HG03196 (cell line): Measurements from ENCODE around the gene MAPK1.
"Not testable (repeated sequence)": the region's sequence is repeated elsewhere in the genome, so short reads cannot be mapped to it uniquely, and the experiment has no call there.

Experiments used
- ATAC-seq: cut with Tn5 transposase; IDR thresholded peaks from one replicate; pipeline ENCODE4 v1.9.1; 2021; ENCODE audit not compliant: unreplicated experiment

Gene MAPK1

GRCh38 chr22:21730535-21731308, 136.7 kb downstream of the MAPK1 start:
- no peak for ATAC-seq

- ATAC-seq: not testable (repeated sequence)
Measured at GRCh38 chr22:21729184-21729583, 138.3 kb downstream of the MAPK1 start.

- no peak for ATAC-seq
Measured at GRCh38 chr22:21728270-21728669, 139.2 kb downstream of the MAPK1 start.

- ATAC-seq: no peak
Measured at GRCh38 chr22:21727768-21728167, 139.7 kb downstream of the MAPK1 start.

GRCh38 chr22:21727159-21727558, 140.3 kb downstream of the MAPK1 start:
- ATAC-seq: no peak

- ATAC-seq: no peak
Measured at GRCh38 chr22:21726650-21727049, 140.8 kb downstream of the MAPK1 start.

GRCh38 chr22:21725956-21726649, 141.3 kb downstream of the MAPK1 start:
- ATAC-seq: no peak

GRCh38 chr22:21724496-21724895, 142.9 kb downstream of the MAPK1 start:
- ATAC-seq: not testable (repeated sequence)

- ATAC-seq: not testable (repeated sequence)
Measured at GRCh38 chr22:21721195-21721852, 146.1 kb downstream of the MAPK1 start.

GRCh38 chr22:21720191-21720859, 147.1 kb downstream of the MAPK1 start:
- ATAC-seq: not testable (repeated sequence)

- ATAC-seq: no peak
Measured at GRCh38 chr22:21719024-21719423, 148.4 kb downstream of the MAPK1 start.

GRCh38 chr22:21718499-21718898, 148.9 kb downstream of the MAPK1 start:
- no peak for ATAC-seq

- not testable (repeated sequence) for ATAC-seq
Measured at GRCh38 chr22:21716395-21717122, 150.9 kb downstream of the MAPK1 start.

GRCh38 chr22:21714786-21715185, 152.7 kb downstream of the MAPK1 start:
- ATAC-seq: no peak

GRCh38 chr22:21714059-21714770, 153.2 kb downstream of the MAPK1 start:
- ATAC-seq: no peak

GRCh38 chr22:21713428-21714058, 153.9 kb downstream of the MAPK1 start:
- ATAC-seq: no peak

GRCh38 chr22:21712751-21713427, 154.6 kb downstream of the MAPK1 start:
- ATAC-seq: no peak

- no peak for ATAC-seq
Measured at GRCh38 chr22:21711851-21712250, 155.6 kb downstream of the MAPK1 start.

- ATAC-seq: no peak
Measured at GRCh38 chr22:21710156-21710555, 157.3 kb downstream of the MAPK1 start.
